Caco-2 (cell line): ENCODE data around the gene DYNLT2. TPM values are rescaled to one million over a fixed set of nuclear protein-coding genes. Genes with fewer than 3 reads are reported as not detected.
A peak's percentile ranks its signal among the peaks of the same experiment; 100 is the strongest.

Source experiments
- BruUV-seq: library from RNA; stranded (reverse); fragments of 400-500 nt; replicated peaks from 2 replicates; lab custom pipeline; 2021; lab: Mats Ljungman, UMichigan
- CTCF ChIA-PET: fragments of 300-600 bp; sonication (Branson Sonifier 250); formaldehyde crosslinking; loops from one replicate; lab custom pipeline; 2022; ENCODE audit warnings: antibody characterized with exemption; lab: Charles Lee
- POLR2A ChIA-PET: fragments of 300-600 bp; sonication (Branson Sonifier 250); formaldehyde crosslinking; loops from one replicate; lab custom pipeline; 2022; ENCODE audit warnings: antibody characterized with exemption; lab: Charles Lee
- DNase-seq, 2 experiments: peaks; one replicate each; pipeline versions ENCODE4 v3.0.0 to v3.0.0-alpha.2; 2020 to 2022
- H3K27me3 ChIP-seq: replicated peaks from 2 replicates; pipeline ENCODE4 v1.6.0; 2011; ENCODE audit warnings: low read length; ENCODE audit not compliant: control insufficient read depth, insufficient read depth
- H3K36me3 ChIP-seq: 2 replicates; pipeline ENCODE4 v1.5.1; 2011; ENCODE audit warnings: low read length; ENCODE audit not compliant: control insufficient read depth, insufficient read depth
- H3K4me1 ChIP-seq: fragments of 250-450 bp; sonication (Bioruptor Pico); 2 replicates; pipeline ENCODE4 v1.5.1; 2020; ENCODE audit warnings: mild to moderate bottlenecking
- H3K4me3 ChIP-seq: 2 replicates; pipeline ENCODE4 v1.5.1; 2011; ENCODE audit warnings: low read depth, mild to moderate bottlenecking, control low read depth, low read length
- H3K9me3 ChIP-seq: fragments of 250-450 bp; sonication (Bioruptor Pico); 2 replicates; pipeline ENCODE4 v1.5.1; 2020; ENCODE audit warnings: mild to moderate bottlenecking, moderate library complexity
- H3K27ac Mint-ChIP-seq: one replicate; pipeline ENCODE4 v1.8.0; 2022; ENCODE audit warnings: mixed read lengths; ENCODE audit not compliant: unreplicated experiment
- H3K27me3 Mint-ChIP-seq: one replicate; pipeline ENCODE4 v1.8.0; 2022; ENCODE audit warnings: mixed read lengths; ENCODE audit not compliant: insufficient read depth, unreplicated experiment
- H3K36me3 Mint-ChIP-seq: one replicate; pipeline ENCODE4 v1.8.0; 2022; ENCODE audit warnings: mild to moderate bottlenecking, mixed read lengths; ENCODE audit not compliant: insufficient read depth, unreplicated experiment
- H3K4me1 Mint-ChIP-seq: one replicate; pipeline ENCODE4 v1.8.0; 2022; ENCODE audit warnings: low read depth, mixed read lengths; ENCODE audit not compliant: unreplicated experiment
- H3K4me3 Mint-ChIP-seq: one replicate; pipeline ENCODE4 v1.8.0; 2022; ENCODE audit warnings: mild to moderate bottlenecking, moderate library complexity, mixed read lengths; ENCODE audit not compliant: unreplicated experiment
- H3K9me3 Mint-ChIP-seq: one replicate; pipeline ENCODE4 v1.8.0; 2022; ENCODE audit warnings: mixed read lengths; ENCODE audit not compliant: unreplicated experiment
- CTCF ChIP-seq, 2 experiments: fragments of 200-600 bp in 1 of 2; IDR thresholded peaks; 1 replicate in 1 of 2; 2 replicates in 1 of 2; pipeline versions ENCODE4 v1.5.1 to v1.8.0; 2011 to 2022; ENCODE audit warnings: antibody characterized with exemption in 1 of 2, control low read depth in 1 of 2, inconsistent platforms in 1 of 2, low read depth in 1 of 2, low read length in 1 of 2, mild to moderate bottlenecking in 1 of 2, moderate library complexity in 1 of 2; ENCODE audit not compliant: insufficient read depth in 1 of 2, severe bottlenecking in 1 of 2, unreplicated experiment in 1 of 2
- intact Hi-C: fragments of 100-400 bp; cut with micrococcal nuclease; formaldehyde crosslinking; loops from one replicate; pipeline ENCODE4 v1.10.0; 2022; ENCODE audit not compliant: unreplicated experiment
- total RNA-seq: library from RNA; stranded (reverse); gene quantifications from 2 replicates; pipeline ENCODE4 v1.2.3, GENCODE V29; 2022

DYNLT2 gene
- total RNA-seq, 1 experiment from 2014 or later: 2.4 TPM

- no peaks in the 10 kb centered on the region for H3K27me3 ChIP-seq
- no peak for DNase-seq
- Mint-ChIP-seq H3K36me3 (no peaks in the 10 kb centered on the region), H3K27me3 (peaks cover 4% of the 10 kb centered on the region), H3K4me1 (no peaks in the 10 kb centered on the region), H3K27ac (no peak overlapping the region), H3K9me3 (no peaks in the 10 kb centered on the region), H3K4me3 (no peak overlapping the region)
- H3K9me3 ChIP-seq: no peaks in the 10 kb centered on the region
- intact Hi-C loops: no loop called here
- no peaks in the 10 kb centered on the region for H3K36me3 ChIP-seq
- no TSS peak for BruUV-seq
- ChIA-PET POLR2A (no interaction called here), CTCF (no interaction called here)
- H3K4me3 ChIP-seq: no peak overlapping the region
- no peaks in the 10 kb centered on the region for H3K4me1 ChIP-seq
- TF ChIP-seq CTCF (IDR thresholded peaks at IDR 0.05; ENCODE audit: insufficient read depth in 1 of 2, low read depth in 1 of 2, low read length in 1 of 2, severe bottlenecking in 1 of 2, unreplicated experiment in 1 of 2): no peak
These were observed 13.0 kb downstream of the DYNLT2 start for GRCh38 chr6:169738204-169738975.

- no peaks in the 10 kb centered on the region for H3K9me3 ChIP-seq
- intact Hi-C loops: no loop called here
- ChIA-PET CTCF (no interaction called here), POLR2A (no interaction called here)
- Mint-ChIP-seq H3K4me3 (no peak overlapping the region), H3K27ac (no peak overlapping the region), H3K36me3 (peaks cover 4% of the 10 kb centered on the region), H3K4me1 (peaks cover 15% of the 10 kb centered on the region), H3K27me3 (peaks cover under 1% of the 10 kb centered on the region), H3K9me3 (no peaks in the 10 kb centered on the region)
- no TSS peak for BruUV-seq
- TF ChIP-seq CTCF (IDR thresholded peaks at IDR 0.05; ENCODE audit: insufficient read depth in 1 of 2, low read depth in 1 of 2, low read length in 1 of 2, severe bottlenecking in 1 of 2, unreplicated experiment in 1 of 2): no peak
- H3K4me3 ChIP-seq: no peak overlapping the region
- no peak for DNase-seq
- no peaks in the 10 kb centered on the region for H3K27me3 ChIP-seq
- no peaks in the 10 kb centered on the region for H3K36me3 ChIP-seq
- peaks cover 6% of the 10 kb centered on the region for H3K4me1 ChIP-seq
These were observed 21.4 kb downstream of the DYNLT2 start for GRCh38 chr6:169729961-169730360.

- no peak overlapping the region for H3K4me3 ChIP-seq
- H3K4me1 ChIP-seq: peaks cover 10% of the 10 kb centered on the region
- Mint-ChIP-seq H3K9me3 (no peaks in the 10 kb centered on the region), H3K27ac (peak overlapping the region; percentile 83), H3K27me3 (no peaks in the 10 kb centered on the region), H3K4me3 (no peak overlapping the region), H3K36me3 (peaks cover 18% of the 10 kb centered on the region), H3K4me1 (peaks cover 15% of the 10 kb centered on the region)
- no peaks in the 10 kb centered on the region for H3K27me3 ChIP-seq
- no peak for TF ChIP-seq CTCF (IDR thresholded peaks at IDR 0.05; ENCODE audit: insufficient read depth in 1 of 2, low read depth in 1 of 2, low read length in 1 of 2, severe bottlenecking in 1 of 2, unreplicated experiment in 1 of 2)
- no peak for DNase-seq
- intact Hi-C loops: no loop called here
- ChIA-PET POLR2A (no interaction called here), CTCF (no interaction called here)
- no peaks in the 10 kb centered on the region for H3K9me3 ChIP-seq
- H3K36me3 ChIP-seq: no peaks in the 10 kb centered on the region
- BruUV-seq: no TSS peak
These were observed 24.4 kb downstream of the DYNLT2 start for GRCh38 chr6:169726963-169727362.
